PC-9 (cell line): ENCODE measurements around the gene INHBB.

Experiments
- CTCF ChIP-seq: fragments of 200-600 bp; sonication (generic); conservative IDR thresholded peaks from 2 replicates; pipeline ENCODE4 v1.6.1; 2017; ENCODE audit warnings: mixed run types, antibody characterized with exemption, mild to moderate bottlenecking, moderate library complexity
- EZH2 ChIP-seq: fragments of 200-600 bp; sonication (generic); IDR thresholded peaks from 2 replicates; pipeline ENCODE4 v1.8.0; 2017; ENCODE audit warnings: antibody characterized with exemption, low read depth

GRCh38 chr2:120318626-120319025 is 27.3 kb upstream of the INHBB start:
- no peak for TF ChIP-seq CTCF
- TF ChIP-seq EZH2: no peak
